DMS53 (cell line): ENCODE data around the gene ELMOD3.
"Not testable (repeated sequence)": the region's sequence is repeated elsewhere in the genome, so short reads cannot be mapped to it uniquely, and the experiment has no call there.

Source experiments
- DNase-seq: peaks from one replicate; lab custom pipeline; 2025; lab: John Stamatoyannopoulos, UW

The ELMOD3 gene

GRCh38 chr2:85401464-85401805 is 46.9 kb downstream of the ELMOD3 start:
- DNase-seq, result no peak

DNA sequence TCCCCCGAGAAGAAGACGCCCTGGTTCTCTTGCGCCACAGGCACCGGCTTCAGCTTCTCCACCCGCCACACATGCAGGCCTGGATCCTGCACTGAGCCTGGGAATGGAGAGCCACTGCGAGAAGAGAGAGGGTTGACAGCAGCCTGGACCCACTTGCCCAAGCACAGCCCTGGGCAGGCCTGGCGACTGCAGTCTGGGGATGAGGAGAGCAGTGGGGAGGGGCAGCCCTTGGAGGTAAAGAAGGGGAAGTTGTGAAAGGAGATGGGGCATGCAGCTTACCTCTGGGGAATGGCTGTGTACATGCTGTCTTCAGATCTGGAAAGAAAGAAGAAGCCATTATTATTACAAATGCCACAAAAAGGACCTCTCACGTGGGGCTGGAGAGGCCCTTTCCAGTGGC is 47.3 kb downstream of the ELMOD3 start:
- no peak for DNase-seq

DNA sequence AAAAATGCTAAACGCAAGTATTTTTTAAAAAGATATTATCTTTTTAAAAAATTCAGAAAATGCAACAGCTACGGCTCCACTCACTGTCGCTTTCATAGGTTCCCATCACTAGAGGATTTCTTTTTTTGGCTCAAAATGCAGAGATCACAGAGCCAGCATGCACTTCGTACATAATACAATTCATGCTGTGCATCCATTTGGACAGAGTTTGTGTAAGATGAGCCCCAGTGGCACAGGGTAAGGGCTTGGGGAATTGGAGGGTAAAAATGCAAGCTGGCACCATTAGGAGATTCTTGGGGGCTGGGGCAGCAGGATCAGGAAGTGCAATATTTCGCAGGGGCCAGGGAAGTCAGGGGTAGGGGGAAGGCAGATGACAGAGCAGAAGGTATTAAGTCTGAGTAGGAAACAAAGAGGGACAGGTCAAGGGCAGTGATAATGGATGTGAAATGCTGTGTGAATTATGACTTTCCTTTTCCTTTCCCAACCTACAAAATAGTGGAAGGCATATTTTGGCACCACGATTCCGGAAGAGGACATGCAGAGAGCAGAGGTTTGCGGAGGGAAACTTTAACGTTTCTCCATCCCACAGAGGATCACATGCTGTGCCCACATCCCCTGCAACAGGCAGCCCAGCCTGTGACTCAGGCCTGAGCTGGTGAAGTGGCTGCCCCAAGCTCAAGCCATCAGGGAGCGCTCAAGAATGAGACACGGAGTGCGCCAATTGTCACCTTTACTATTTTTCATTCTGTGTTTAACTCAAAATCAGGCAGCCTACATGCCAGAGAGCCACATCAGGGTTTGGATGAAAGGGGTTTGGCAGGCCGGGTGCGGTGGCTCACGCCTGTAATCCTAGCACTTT is 50.9 kb downstream of the ELMOD3 start:
- no peak for DNase-seq

GRCh38 chr2:85409845-85410583 is 55.4 kb downstream of the ELMOD3 start, which contains the start of gene CAPG:
TSS of gene CAPG (minus strand) at chr2:85410366. CDS start at chr2:85402145, 8,221 bp downstream.
- no peak for DNase-seq

GRCh38 chr2:85410584-85411404 is 56.2 kb downstream of the ELMOD3 start:
- DNase-seq, result no peak

- DNase-seq, result no peak
Measured at GRCh38 chr2:85411405-85411748, 56.8 kb downstream of the ELMOD3 start.

GRCh38 chr2:85413592-85414420 is 59.2 kb downstream of the ELMOD3 start:
- peak; percentile 63 for DNase-seq

GRCh38 chr2:85414421-85414759 is 59.8 kb downstream of the ELMOD3 start:
- not testable (repeated sequence) for DNase-seq

DNA sequence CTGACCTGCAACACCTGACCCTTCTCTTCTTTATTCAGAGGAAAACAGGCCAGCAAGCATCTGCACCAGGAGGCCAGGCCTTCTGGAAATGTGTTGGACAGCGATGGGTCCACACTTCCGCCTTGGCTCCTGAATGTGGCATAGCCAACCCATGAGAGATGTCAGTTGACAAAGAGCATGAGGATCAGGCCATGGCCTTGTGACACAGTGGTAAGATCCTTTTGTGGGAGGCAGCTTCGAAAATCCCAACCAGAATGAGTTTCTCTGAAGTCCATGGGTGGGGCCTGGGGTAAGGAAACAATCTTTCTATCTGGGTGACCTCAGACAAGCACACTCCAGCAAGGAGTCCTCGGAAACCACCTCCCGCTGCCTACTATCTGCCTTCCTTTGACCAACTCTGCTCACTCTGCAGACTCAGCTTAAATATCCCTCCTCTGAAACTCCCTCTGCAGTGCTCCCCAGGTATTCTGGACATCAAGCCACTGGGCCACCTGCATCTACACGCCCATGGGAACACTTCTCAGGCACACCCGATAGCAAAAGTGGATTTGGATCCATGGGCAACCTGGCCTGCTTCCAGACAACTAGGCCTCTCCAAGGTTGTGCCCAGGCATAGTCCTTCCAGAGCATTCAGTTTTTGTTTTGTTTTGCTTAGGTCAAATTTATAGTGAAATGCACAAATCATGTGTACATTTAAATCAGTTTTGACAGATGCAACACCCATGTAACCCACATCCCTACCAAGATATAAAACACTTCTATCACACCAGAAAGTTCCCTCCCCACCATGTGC is 60.4 kb downstream of the ELMOD3 start:
- no peak for DNase-seq

GRCh38 chr2:85415980-85416650 is 61.5 kb downstream of the ELMOD3 start:
- no peak for DNase-seq

DNA sequence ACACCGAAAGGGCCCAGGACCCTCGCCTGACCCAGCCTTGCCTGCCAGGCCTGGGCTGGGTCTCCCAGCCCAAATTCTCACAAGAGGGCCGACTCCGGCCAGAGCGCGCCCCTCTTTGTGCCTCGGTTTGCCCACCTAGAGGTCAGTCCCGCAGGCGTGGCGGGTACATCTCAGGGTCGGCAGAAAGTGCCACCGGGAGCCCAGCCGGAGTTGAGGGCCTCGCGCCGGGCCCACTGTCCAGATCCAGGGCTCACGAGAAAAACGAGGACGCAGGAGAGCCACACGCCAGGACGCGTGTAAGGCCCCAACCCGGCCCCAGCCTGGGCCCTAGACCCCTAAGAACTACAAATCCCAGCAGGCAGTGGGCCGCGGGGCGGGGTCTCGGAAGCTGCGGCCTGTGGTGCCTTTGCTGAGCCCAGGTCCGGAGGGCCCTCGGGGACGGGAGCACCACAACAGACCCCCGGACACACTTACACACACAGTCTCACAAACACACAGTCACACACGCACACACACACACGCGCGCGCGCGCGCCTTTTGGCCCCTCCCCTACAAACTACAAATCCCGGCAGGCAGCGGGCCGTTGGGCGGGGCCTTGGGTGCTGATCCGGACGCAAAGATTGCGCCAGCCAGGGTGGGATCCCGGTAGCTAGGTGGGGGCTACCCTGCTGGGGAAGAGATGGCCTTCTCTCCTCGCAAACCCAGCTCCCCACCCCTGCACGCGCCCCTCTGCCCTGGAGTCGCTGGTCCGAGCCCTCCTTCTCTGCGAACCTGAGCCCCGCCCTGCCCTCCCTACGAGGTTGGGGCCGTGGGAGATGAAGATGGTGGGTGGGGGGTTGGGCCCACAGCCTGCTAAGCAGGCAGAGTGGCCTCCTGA is 63.8 kb downstream of the ELMOD3 start, which contains the start of gene SH2D6:
SH2D6 (plus strand) TSS at position 583 of the 877 bp plus-strand sequence. CDS start 10,752 bp downstream, outside the sequence.
- DNase-seq, result peak; percentile 96

DNA sequence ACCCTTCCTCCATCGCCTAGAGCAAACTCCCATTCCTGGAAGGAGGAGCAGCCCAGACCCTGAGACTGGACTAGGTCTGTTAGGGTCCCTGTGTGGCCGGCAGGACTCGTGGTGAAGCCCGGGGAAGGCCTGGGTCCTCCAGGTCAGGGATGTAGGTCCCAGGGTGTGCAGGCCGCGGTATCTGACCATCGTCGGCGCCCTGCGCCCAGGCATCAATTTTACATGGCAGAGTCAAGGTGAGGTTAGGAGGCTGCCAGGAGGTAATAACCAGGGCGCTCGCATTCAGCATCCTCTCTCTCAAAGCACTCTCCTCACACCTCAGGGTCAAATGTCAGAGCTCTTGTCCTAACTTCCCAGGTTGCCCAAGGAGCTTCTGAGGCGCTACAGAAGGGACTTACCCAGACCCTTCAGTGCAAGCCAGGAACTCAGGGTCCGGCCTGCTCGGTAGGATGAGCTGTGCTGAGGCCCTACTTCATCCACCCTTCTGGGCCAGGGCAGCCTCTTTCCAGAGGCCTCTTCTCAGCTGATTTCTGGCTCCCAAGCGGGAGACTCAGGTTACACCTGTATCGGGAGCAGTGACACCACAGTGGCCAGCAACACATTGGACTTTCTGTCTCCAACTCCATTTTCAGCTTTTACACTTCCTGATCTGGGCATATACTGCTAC is 64.6 kb downstream of the ELMOD3 start:
- DNase-seq, result peak; percentile 57

DNA sequence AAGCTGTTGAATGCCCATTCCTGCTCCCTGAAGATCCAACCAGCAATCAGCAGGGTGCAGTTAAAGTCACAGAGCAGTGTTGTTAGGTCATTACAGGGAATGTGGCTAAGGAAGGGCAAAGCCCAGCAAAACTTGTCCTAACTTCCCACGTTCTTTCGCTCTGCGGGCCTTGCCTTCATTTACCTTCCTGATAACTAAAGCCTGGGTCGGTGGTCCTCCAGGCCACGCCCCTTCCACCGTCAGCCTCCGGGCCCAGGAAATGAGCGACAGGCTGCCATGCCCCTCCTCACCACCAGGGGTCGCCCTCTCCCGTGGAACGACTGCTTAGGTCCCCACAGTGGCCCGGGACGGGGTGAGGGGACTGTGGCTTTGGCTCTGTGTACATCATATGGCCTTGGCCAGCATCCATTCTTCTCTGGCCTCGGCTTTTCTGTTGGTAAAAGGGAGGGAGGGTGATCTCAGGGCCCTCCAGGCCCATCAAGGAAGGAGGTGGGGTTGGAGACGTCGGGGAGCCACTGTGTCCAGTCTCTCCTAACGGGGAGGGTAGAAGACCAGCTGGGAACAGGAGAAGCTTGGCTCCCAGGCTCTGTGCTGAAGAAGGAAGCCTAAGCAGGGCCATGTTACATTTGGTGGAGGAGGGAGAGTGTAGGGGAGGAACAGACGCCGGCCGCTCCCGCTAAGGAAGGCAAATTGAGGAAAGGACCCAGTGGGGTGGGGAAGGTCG is 66.1 kb downstream of the ELMOD3 start:
- DNase-seq, result peak; percentile 97

- DNase-seq, result peak; percentile 96
Measured at GRCh38 chr2:85421260-85422071, 66.9 kb downstream of the ELMOD3 start.

GRCh38 chr2:85422072-85422457 is 67.5 kb downstream of the ELMOD3 start:
- DNase-seq, result no peak

- DNase-seq, result no peak
Measured at GRCh38 chr2:85423525-85423924, 69.0 kb downstream of the ELMOD3 start.

DNA sequence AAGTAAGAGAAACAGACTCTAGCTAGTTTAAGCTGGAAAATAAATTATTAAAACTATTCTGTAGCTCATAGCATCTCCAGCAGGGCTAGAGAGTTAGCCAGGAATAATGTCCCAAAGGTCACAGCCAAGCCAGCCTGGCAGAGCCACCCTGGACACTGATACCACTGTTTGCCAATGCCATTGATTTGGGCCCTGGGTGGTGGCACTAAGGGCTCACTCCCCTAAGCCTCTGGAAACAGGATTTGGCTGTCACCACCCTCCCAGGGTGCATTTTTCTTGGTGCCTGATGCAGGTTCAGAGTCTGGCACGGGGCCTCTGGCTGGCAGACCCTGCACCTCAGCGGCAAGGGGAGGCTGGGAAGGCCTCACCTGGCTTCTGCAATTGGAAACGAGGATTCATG is 71.0 kb downstream of the ELMOD3 start:
- DNase-seq, result no peak
